ENCODE data around the gene ASAP3.

GRCh38 chr1:23527900-23528249 lies 43.9 kb upstream of the ASAP3 start:
- TF ChIP-seq CTCF (IDR thresholded peaks at IDR 0.05), result no peak
- no peak for TF ChIP-seq POLR2A (IDR thresholded peaks at IDR 0.05)

All from adrenal gland (tissue), 5 donors.